HL-60 (cell line): ENCODE results near the gene TTC32.

Source experiments
- GABPA ChIP-seq: IDR thresholded peaks from 2 replicates; pipeline ENCODE4 v1.6.1; 2012; ENCODE audit warnings: low read depth
- POLR2AphosphoS5 ChIP-seq: IDR thresholded peaks from 2 replicates; pipeline ENCODE4 v1.6.1; 2012; ENCODE audit warnings: low read depth
- TF ChIP-seq, protein P1 (sequence below): IDR thresholded peaks from one replicate; pipeline ENCODE4 v1.5.1; 2011; ENCODE audit warnings: low read length, control low read depth, inconsistent platforms; ENCODE audit not compliant: insufficient read depth

DNA sequence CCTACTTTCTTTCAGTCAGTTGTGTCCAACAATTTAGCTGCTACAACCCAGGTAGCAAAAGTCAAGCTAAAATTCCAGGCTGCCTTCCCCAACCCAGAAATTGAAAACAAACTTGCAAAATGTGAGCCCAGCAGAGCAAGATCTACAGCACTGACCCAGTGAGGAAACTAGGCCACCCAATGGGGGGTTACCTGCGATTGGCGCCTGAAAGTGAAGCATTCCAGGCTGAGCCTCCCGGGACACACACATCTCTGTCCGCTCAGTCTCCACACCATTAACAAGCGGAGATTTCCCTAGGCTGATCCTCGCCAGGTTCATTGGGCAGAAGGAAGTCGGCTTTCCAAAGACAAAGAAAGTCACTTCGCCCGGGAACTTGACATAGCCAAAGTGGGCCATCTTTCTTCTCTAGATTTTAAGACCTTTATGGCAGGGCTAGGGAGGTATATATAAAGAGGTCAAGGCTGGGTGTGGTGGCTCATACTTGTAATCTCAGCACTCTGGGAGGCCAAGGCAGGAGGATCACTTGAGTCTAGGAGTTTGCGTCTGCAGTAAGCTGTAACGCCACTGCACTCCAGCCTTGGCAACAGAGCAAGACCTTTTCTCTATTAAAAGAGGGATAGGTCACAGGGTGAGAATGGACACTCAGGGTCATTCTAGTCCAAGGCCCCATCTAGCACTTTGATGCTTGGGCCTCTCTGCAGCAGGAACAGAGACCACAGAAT, 53.6 kb downstream of the TTC32 start:
- TF ChIP-seq POLR2AphosphoS5 (no peak), GABPA (no peak)
- TF ChIP-seq, protein P1, sequence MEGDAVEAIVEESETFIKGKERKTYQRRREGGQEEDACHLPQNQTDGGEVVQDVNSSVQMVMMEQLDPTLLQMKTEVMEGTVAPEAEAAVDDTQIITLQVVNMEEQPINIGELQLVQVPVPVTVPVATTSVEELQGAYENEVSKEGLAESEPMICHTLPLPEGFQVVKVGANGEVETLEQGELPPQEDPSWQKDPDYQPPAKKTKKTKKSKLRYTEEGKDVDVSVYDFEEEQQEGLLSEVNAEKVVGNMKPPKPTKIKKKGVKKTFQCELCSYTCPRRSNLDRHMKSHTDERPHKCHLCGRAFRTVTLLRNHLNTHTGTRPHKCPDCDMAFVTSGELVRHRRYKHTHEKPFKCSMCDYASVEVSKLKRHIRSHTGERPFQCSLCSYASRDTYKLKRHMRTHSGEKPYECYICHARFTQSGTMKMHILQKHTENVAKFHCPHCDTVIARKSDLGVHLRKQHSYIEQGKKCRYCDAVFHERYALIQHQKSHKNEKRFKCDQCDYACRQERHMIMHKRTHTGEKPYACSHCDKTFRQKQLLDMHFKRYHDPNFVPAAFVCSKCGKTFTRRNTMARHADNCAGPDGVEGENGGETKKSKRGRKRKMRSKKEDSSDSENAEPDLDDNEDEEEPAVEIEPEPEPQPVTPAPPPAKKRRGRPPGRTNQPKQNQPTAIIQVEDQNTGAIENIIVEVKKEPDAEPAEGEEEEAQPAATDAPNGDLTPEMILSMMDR: no peak
